Right lobe of liver (tissue), 6 donors: ENCODE measurements around the gene RPL19. TPM values are rescaled to one million over a fixed set of nuclear protein-coding genes. Genes with fewer than 3 reads are reported as not detected.

Experiments used
- ATAC-seq, 4 donors: fragments of 200-7000 bp; cut with Tn5 transposase; one replicate each; pipeline ENCODE4 v1.9.1; 2020; ENCODE audit warnings: mild to moderate bottlenecking in 4 of 4, moderate library complexity in 4 of 4
- DNase-seq, 3 donors: peaks; one replicate each; pipeline ENCODE4 v3.0.0-alpha.2; 2020
- H3K27ac ChIP-seq, 3 donors: fragments of 200-600 bp; one replicate each; pipeline ENCODE4 v1.8.0; 2022
- H3K27me3 ChIP-seq, 2 donors: fragments of 200-600 bp; one replicate each; pipeline ENCODE4 v1.8.0; 2022
- H3K36me3 ChIP-seq, 4 donors: fragments of 200-600 bp; sonication (generic) in 1 of 4; one replicate each; pipeline versions ENCODE4 v1.5.1 to v1.8.0; 2017 to 2022; ENCODE audit warnings: control low read depth in 1 of 4
- H3K4me1 ChIP-seq, 4 donors: fragments of 200-600 bp; sonication (generic) in 1 of 4; one replicate each; pipeline versions ENCODE4 v1.5.1 to v1.8.0; 2017 to 2022; ENCODE audit warnings: control low read depth in 1 of 4
- H3K4me3 ChIP-seq, 3 donors: fragments of 200-600 bp; one replicate each; pipeline ENCODE4 v1.8.0; 2022
- H3K9me3 ChIP-seq, 4 donors: fragments of 200-600 bp; sonication (generic) in 1 of 4; one replicate each; pipeline versions ENCODE4 v1.5.1 to v1.8.0; 2017 to 2022; ENCODE audit warnings: control low read depth in 1 of 4
- CTCF ChIP-seq, 4 donors: fragments of 200-600 bp in 3 of 4; fragments of 450-650 bp in 1 of 4; IDR thresholded peaks; one replicate each; pipeline versions ENCODE4 v1.5.1 to v1.8.0; 2016 to 2022; ENCODE audit warnings: antibody characterized with exemption in 4 of 4, mild to moderate bottlenecking in 2 of 4
- POLR2A ChIP-seq: fragments of 450-650 bp; IDR thresholded peaks from one replicate; pipeline ENCODE4 v1.6.1; 2017; ENCODE audit warnings: antibody characterized with exemption, mild to moderate bottlenecking
- WGBS: methylation state at CpG from one replicate; pipeline ENCODE4 v1.1.6; 2018; ENCODE audit warnings: low coverage, low lambda C conversion rate; ENCODE audit not compliant: insufficient coverage; ENCODE audit errors: missing lambda C conversion rate; 5-methylcytosine and 5-hydroxymethylcytosine counted together
- intact Hi-C, 2 donors: fragments of 100-400 bp; cut with DNase I; formaldehyde crosslinking; loops; one replicate each; pipeline versions ENCODE4 v1.11.2 to v1.14.1; 2022
- total RNA-seq, 6 experiments: library from RNA; depleted of rRNA in 2 of 6; stranded (reverse); fragments of >200 nt in 2 of 6; fragmentation: NEBNext Ultra II Directional in 3 of 6; extraction: Animal tissue kit (Norgen Biotek cat#: 25700) in 3 of 6; gene quantifications; one replicate each; pipeline versions ENCODE4 v1.1.0 to v1.2.4, GENCODE V29; 2016 to 2023
- donor health status: DM: no; HTN: yes; CAD: no.
- donor health status: DM: no; HTN: no; CAD: no.
- donor health status: DM: no; HTN: no; CAD: no.
- donor health status: DM: no; HTN: yes; CAD: no.
- donor health status: DM: no; HTN: yes; CAD: no.

Gene RPL19
- total RNA-seq, 6 experiments from 2014 or later = 537 to 1,327 (median 627) TPM

GRCh38 chr17:39173526-39174274 is 26.4 kb upstream of the RPL19 start:
- 55% methylated on average over 6 of the region's 10 CpGs for WGBS
- H3K36me3 ChIP-seq = no peaks in the 10 kb centered on the region

GRCh38 chr17:39174920-39175694 is 25.0 kb upstream of the RPL19 start:
- peak; percentile 59 to 83 (median 79) for TF ChIP-seq CTCF (IDR thresholded peaks at IDR 0.05)
- TF ChIP-seq POLR2A = no peak
- peak in 1 of 3 donors; percentile 60 for DNase-seq

More at GRCh38 chr17:39173526-39174274, 26.4 kb upstream of the RPL19 start:
- H3K4me1 ChIP-seq = no peaks in the 10 kb centered on the region
- no peaks in the 10 kb centered on the region for H3K9me3 ChIP-seq
- intact Hi-C loops = no loop called here
- no peak overlapping the region for H3K4me3 ChIP-seq
- H3K27me3 ChIP-seq = no peaks in the 10 kb centered on the region
- no peak overlapping the region for H3K27ac ChIP-seq
- TF ChIP-seq POLR2A = no peak
- no peak for TF ChIP-seq CTCF (IDR thresholded peaks at IDR 0.05)
- ATAC-seq (peak in 1 of 4 donors; percentile 6), DNase-seq (no peak)

DNA sequence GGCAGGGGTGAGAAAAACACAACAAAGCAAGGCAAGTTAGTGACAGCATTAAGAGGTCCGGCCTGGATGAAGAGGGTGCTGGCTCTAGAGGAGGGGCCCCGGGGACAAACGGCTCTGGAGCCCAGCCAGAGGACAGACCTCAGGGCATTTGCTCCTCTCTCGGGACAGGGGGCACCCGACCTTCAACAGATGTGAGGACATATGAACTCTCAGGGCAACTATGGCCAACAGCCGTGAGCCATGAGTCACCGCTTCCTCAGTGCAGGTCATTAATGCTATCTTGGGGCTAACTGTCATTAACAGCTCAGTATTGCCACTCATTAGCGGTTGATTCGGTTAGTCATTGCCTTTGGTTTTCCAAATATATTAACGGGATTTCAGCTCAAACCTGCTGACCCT is 24.4 kb upstream of the RPL19 start:
- Histone ChIP-seq H3K36me3 (no peaks in the 10 kb centered on the region), H3K4me1 (no peaks in the 10 kb centered on the region), H3K4me3 (no peak overlapping the region), H3K27me3 (no peaks in the 10 kb centered on the region), H3K27ac (no peak overlapping the region), H3K9me3 (no peaks in the 10 kb centered on the region)
- intact Hi-C loops = no loop called here
- ATAC-seq (no peak), DNase-seq (no peak)
- no CpG with 5 or more reads among the region's 10 CpGs for WGBS
- TF ChIP-seq CTCF (IDR thresholded peaks at IDR 0.05) (no peak), POLR2A (no peak)

More at GRCh38 chr17:39174920-39175694, 25.0 kb upstream of the RPL19 start:
- Histone ChIP-seq H3K9me3 (no peaks in the 10 kb centered on the region), H3K36me3 (no peaks in the 10 kb centered on the region), H3K4me3 (no peak overlapping the region), H3K4me1 (no peaks in the 10 kb centered on the region), H3K27me3 (no peaks in the 10 kb centered on the region), H3K27ac (no peak overlapping the region)
- peak; percentile 51 to 77 (median 74) for ATAC-seq
- WGBS = 31% methylated on average over 19 of the region's 35 CpGs
- intact Hi-C loops = no loop called here

DNA sequence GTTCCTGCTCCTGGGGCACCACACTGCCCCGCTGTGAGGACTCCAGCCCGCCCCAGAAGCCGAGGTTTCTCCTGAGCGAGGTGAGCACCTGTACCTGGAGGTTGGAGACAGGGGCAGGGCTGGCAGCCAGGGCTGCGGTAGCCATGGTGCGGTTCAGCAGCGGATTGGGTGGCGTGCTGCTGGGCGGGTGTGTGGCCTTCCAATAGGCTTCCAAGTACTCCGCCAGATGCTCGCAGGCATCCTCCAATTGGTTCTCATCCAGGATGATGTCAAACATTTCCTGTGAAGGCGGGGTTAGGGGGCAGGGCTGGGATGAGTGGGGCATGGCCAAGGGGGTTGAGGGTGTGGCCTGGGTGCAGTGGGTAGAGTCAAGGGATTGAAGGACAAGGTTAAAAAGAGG is 22.8 kb upstream of the RPL19 start:
- H3K4me3 ChIP-seq = no peak overlapping the region
- DNase-seq (no peak), ATAC-seq (no peak)
- intact Hi-C loops = no loop called here
- no peaks in the 10 kb centered on the region for H3K36me3 ChIP-seq
- no peaks in the 10 kb centered on the region for H3K4me1 ChIP-seq
- 100% methylated on average over 1 of the region's 12 CpGs for WGBS
- H3K9me3 ChIP-seq = no peaks in the 10 kb centered on the region
- no peak overlapping the region for H3K27ac ChIP-seq
- H3K27me3 ChIP-seq = no peaks in the 10 kb centered on the region
- TF ChIP-seq CTCF (IDR thresholded peaks at IDR 0.05) (no peak), POLR2A (no peak)
